Measurements from ENCODE around the gene FRAS1.

FRAS1 gene

DNA sequence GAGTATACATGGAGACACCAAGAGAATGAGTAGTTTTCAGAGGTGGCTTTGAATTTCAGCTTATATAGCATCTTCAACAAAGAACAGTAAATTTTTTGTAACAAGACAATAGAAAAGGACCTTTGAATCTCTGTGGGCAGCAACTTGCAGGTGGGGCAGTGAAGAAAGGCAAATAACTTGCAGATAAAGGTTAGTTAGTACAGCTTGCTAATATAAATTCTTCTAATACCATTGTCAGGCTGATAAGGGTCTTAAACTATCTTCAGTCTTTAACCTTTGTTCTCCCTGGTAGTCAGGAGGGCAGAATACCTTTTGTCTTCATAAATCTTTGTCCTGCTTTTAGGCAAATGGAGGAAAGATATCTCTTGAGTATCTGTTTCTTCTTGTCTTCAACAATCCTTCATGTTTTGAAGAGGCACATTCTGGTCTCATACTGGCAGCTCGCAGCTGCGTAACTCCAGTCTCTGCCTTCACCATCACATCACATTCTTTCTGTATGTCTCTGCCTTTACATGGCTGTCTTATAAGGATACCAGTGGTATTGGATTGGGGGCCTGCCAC is 510.5 kb downstream of the FRAS1 start:
- H3K27ac Mint-ChIP-seq: no peak overlapping the region
- no peak for DNase-seq
- H3K27me3 Mint-ChIP-seq (ENCODE audit: low read depth, poor library complexity): peaks cover 9% of the 10 kb centered on the region
- no peaks in the 10 kb centered on the region for H3K9me3 Mint-ChIP-seq
- TF ChIP-seq, protein P1, sequence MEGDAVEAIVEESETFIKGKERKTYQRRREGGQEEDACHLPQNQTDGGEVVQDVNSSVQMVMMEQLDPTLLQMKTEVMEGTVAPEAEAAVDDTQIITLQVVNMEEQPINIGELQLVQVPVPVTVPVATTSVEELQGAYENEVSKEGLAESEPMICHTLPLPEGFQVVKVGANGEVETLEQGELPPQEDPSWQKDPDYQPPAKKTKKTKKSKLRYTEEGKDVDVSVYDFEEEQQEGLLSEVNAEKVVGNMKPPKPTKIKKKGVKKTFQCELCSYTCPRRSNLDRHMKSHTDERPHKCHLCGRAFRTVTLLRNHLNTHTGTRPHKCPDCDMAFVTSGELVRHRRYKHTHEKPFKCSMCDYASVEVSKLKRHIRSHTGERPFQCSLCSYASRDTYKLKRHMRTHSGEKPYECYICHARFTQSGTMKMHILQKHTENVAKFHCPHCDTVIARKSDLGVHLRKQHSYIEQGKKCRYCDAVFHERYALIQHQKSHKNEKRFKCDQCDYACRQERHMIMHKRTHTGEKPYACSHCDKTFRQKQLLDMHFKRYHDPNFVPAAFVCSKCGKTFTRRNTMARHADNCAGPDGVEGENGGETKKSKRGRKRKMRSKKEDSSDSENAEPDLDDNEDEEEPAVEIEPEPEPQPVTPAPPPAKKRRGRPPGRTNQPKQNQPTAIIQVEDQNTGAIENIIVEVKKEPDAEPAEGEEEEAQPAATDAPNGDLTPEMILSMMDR (IDR thresholded peaks at IDR 0.05): no peak
- no peak overlapping the region for H3K4me3 Mint-ChIP-seq
- H3K4me1 Mint-ChIP-seq: peaks cover 35% of the 10 kb centered on the region
- H3K36me3 Mint-ChIP-seq (ENCODE audit: low read depth): no peaks in the 10 kb centered on the region

DNA sequence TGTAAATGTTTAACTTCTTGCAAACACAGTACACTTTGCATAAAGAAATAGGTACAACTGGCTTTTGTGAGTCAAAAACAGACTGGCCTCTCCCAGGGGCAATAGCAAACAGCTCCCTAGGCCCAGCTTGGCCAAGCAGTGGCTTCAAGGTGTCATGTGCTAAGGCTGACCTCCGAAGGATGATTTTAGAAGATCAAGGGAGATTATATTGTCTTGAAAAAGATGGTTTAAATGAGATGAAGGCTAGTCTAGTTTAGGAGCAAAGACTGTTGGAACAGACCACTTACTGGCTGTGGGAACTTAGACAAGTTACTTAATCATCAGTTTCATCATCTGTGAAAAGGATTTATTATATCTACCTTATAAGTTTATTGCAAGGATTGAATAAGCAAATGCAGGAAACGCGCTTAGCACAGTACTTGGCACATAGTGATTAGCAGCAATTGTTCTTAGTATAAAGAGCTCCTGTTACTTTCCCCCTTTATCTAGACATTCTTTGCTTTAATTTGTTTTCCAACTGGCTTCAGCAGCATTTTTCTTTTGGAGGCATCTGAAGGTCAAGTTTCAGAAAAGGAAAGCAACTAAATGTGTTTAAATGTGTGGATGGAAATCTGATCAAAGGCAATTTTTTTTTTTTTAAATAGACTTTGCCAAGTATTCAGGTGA is 511.6 kb downstream of the FRAS1 start:
- H3K9me3 Mint-ChIP-seq: no peaks in the 10 kb centered on the region
- H3K4me3 Mint-ChIP-seq: no peak overlapping the region
- TF ChIP-seq, protein P1 (IDR thresholded peaks at IDR 0.05): no peak
- peaks cover 9% of the 10 kb centered on the region for H3K27me3 Mint-ChIP-seq (ENCODE audit: low read depth, poor library complexity)
- no peak for DNase-seq
- H3K36me3 Mint-ChIP-seq (ENCODE audit: low read depth): no peaks in the 10 kb centered on the region
- no peak overlapping the region for H3K27ac Mint-ChIP-seq
- peaks cover 35% of the 10 kb centered on the region for H3K4me1 Mint-ChIP-seq

DNA sequence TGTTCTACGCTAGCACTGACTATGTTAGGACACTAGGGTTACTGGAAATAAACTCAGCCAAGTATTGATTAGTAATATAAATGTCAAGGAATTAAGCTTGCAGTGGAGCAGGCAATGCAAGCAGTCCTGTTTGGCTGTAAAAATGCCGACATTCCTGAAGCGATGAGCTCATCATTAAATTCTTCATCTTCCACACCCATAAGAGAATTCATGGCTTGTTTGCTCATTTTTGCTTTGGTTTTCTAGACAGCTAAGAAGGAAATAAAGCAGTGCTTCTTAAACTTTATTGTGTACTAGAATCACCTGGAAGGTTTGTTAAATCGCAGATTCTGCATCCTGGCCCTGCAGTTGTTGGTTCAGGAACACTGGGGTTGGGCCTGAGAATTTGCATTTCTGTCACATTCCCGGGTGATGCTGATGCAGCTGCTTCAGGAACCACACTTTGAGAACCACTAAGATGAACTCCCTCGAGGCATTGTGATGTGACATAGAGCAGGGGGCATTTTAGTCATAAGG is 512.2 kb downstream of the FRAS1 start:
- Mint-ChIP-seq H3K36me3 (ENCODE audit: low read depth) (no peaks in the 10 kb centered on the region), H3K4me3 (no peak overlapping the region), H3K27ac (no peak overlapping the region), H3K4me1 (peaks cover 35% of the 10 kb centered on the region), H3K27me3 (ENCODE audit: low read depth, poor library complexity) (peaks cover 8% of the 10 kb centered on the region), H3K9me3 (no peaks in the 10 kb centered on the region)
- TF ChIP-seq, protein P1 (IDR thresholded peaks at IDR 0.05): no peak
- no peak for DNase-seq

DNA sequence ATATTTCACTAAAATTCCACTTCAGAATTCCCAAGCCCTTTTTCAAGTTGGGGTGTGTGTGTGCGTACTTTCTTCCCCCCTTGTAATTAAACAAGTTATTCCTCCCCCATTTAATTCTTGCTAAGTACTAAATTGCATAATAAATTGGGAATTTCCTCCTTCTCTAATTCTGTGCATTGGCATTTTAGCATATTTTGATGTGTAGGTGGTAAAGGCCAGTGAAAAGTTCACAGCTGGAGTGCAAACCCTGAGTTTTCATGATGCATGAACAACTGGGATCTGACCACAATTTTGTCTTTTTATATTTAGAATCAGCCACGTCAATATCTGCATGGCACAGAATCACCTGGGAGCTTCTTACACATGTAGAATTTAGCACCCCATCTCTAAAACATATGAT is 513.0 kb downstream of the FRAS1 start:
- Mint-ChIP-seq H3K36me3 (ENCODE audit: low read depth) (no peaks in the 10 kb centered on the region), H3K4me3 (no peak overlapping the region), H3K4me1 (peaks cover 33% of the 10 kb centered on the region), H3K27ac (no peak overlapping the region), H3K9me3 (no peaks in the 10 kb centered on the region), H3K27me3 (ENCODE audit: low read depth, poor library complexity) (peaks cover 3% of the 10 kb centered on the region)
- TF ChIP-seq, protein P1 (IDR thresholded peaks at IDR 0.05): no peak
- no peak for DNase-seq

DNA sequence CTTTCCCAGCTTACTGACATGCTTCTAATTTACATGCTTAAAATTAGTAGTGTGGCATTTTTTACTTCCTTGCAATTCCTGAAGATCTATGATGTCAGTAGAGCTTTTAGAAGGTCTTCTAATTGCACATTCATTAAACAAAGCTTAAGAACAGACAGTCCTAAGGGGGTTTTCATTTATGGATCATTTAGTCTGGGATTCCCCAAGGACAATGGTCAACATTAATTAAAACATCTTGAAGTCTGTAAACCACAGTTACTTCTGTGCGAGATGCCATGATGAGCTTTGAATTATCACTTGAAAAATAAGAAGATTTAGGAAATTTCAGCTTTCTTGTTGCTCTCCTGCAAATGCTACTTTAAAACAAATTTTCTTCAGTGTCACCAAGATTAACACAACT is 514.7 kb downstream of the FRAS1 start:
- no peaks in the 10 kb centered on the region for H3K9me3 Mint-ChIP-seq
- peaks cover 3% of the 10 kb centered on the region for H3K27me3 Mint-ChIP-seq (ENCODE audit: low read depth, poor library complexity)
- DNase-seq: no peak
- H3K4me3 Mint-ChIP-seq: no peak overlapping the region
- no peaks in the 10 kb centered on the region for H3K36me3 Mint-ChIP-seq (ENCODE audit: low read depth)
- H3K27ac Mint-ChIP-seq: no peak overlapping the region
- peaks cover 19% of the 10 kb centered on the region for H3K4me1 Mint-ChIP-seq
- TF ChIP-seq, protein P1 (IDR thresholded peaks at IDR 0.05): no peak
